IgD-negative memory B cell (primary cell): Measurements from ENCODE around the gene MPG. TPM values are rescaled to one million over a fixed set of nuclear protein-coding genes. Genes with fewer than 3 reads are reported as not detected.
A peak's percentile ranks its signal among the peaks of the same experiment; 100 is the strongest.

Source experiments
- H3K27ac Mint-ChIP-seq, 3 donors: one replicate each; pipeline ENCODE4 v1.8.0; 2020 to 2022; ENCODE audit warnings: mild to moderate bottlenecking in 3 of 3, mixed read lengths in 3 of 3, moderate library complexity in 1 of 3
- H3K27me3 Mint-ChIP-seq: one replicate; pipeline ENCODE4 v1.8.0; 2021; ENCODE audit warnings: mixed read lengths
- H3K36me3 Mint-ChIP-seq: one replicate; pipeline ENCODE4 v1.8.0; 2020; ENCODE audit warnings: mild to moderate bottlenecking, mixed read lengths
- H3K4me1 Mint-ChIP-seq, 3 donors: one replicate each; pipeline ENCODE4 v1.8.0; 2020 to 2022; ENCODE audit warnings: mixed read lengths in 3 of 3, mild to moderate bottlenecking in 1 of 3
- H3K4me3 Mint-ChIP-seq, 4 donors: one replicate each; pipeline ENCODE4 v1.8.0; 2020 to 2022; ENCODE audit warnings: mild to moderate bottlenecking in 4 of 4, mixed read lengths in 4 of 4, moderate library complexity in 3 of 4
- H3K9me3 Mint-ChIP-seq, 3 donors: one replicate each; pipeline ENCODE4 v1.8.0; 2020 to 2021; ENCODE audit warnings: mixed read lengths in 3 of 3, mild to moderate bottlenecking in 1 of 3
- polyA plus RNA-seq: library from polyadenylated mRNA; unstranded; fragments of 300-500 nt; fragmentation: Illumina TruSeq; gene quantifications from one replicate; pipeline ENCODE4 v1.2.3, GENCODE V29; 2021

MPG gene
- polyA plus RNA-seq, 1 donor from 2014 or later, result 87.6 TPM

DNA sequence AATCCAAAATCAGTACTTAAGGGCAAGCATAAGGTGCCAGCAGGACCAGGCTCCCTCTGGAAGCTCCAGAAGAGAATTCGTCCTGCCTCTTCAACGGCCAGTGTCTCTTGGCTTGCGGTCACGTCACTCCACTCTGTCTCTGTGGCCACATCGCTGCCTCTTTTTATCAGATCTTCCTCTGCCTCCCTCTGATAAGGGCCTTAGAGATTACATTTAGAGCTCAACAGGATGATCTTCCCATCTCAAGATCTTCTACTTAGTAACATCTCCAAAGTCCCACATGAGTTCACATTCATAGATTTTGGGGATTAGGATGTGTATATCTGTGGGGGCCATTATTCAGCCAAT is 16.9 kb downstream of the MPG start:
- Mint-ChIP-seq H3K36me3 (no peaks in the 10 kb centered on the region), H3K4me1 (peaks cover 2 to 6% (median 3%) of the 10 kb centered on the region in 3 donors), H3K27me3 (no peaks in the 10 kb centered on the region), H3K27ac (no peak overlapping the region), H3K9me3 (no peaks in the 10 kb centered on the region), H3K4me3 (no peak overlapping the region)

DNA sequence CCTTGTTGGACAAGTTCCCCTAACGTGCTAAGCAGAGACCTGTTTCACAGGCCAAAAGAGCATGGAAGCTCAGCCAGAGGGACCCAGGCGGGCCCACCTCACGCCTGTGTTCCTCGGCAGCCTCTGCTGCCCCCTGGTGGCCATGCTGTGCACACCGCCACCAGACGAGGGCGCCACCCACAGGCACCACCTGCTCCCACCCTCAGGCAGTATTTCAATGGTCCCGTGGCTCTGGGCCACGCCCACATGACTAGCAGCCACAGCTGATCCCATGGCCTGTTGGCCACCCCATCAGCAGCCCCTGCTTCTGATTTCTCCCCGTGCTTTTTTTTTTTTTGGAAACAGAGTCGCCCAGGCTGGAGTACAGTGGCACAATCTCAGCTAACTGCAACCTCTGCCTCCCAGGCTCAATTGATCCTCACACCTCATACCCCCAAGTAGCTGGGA is 18.9 kb downstream of the MPG start:
- peaks cover 2 to 6% (median 3%) of the 10 kb centered on the region in 3 donors for H3K4me1 Mint-ChIP-seq
- no peaks in the 10 kb centered on the region for H3K9me3 Mint-ChIP-seq
- peak overlapping the region in 2 of 3 donors; percentile 34 to 63 for H3K27ac Mint-ChIP-seq
- no peaks in the 10 kb centered on the region for H3K27me3 Mint-ChIP-seq
- H3K36me3 Mint-ChIP-seq, result peaks cover 1% of the 10 kb centered on the region
- peak overlapping the region in 1 of 4 donors; percentile 37 for H3K4me3 Mint-ChIP-seq

DNA sequence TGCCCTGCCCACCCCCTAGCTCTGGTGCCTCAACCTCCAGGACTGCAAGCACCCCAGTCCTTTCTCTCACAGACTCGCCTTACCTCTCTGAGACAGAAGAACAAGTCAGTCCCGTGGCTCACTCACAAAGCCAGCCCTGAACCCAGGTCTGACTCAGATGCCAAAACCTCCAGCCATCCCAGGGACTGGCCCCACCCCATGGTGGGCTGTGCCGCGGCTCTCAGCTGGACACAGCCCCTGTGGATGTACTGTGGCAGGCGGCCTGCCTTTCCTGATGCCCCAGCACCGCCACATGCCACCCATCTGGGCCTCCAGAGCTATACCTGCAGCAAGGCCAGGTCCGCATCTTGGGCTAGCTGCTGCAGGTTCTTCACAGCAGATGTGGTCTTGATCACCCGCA is 19.8 kb downstream of the MPG start:
- peaks cover 2 to 6% (median 3%) of the 10 kb centered on the region in 3 donors for H3K4me1 Mint-ChIP-seq
- peaks cover 1% of the 10 kb centered on the region for H3K36me3 Mint-ChIP-seq
- no peaks in the 10 kb centered on the region for H3K27me3 Mint-ChIP-seq
- H3K27ac Mint-ChIP-seq, result no peak overlapping the region
- H3K4me3 Mint-ChIP-seq, result no peak overlapping the region
- H3K9me3 Mint-ChIP-seq, result no peaks in the 10 kb centered on the region

DNA sequence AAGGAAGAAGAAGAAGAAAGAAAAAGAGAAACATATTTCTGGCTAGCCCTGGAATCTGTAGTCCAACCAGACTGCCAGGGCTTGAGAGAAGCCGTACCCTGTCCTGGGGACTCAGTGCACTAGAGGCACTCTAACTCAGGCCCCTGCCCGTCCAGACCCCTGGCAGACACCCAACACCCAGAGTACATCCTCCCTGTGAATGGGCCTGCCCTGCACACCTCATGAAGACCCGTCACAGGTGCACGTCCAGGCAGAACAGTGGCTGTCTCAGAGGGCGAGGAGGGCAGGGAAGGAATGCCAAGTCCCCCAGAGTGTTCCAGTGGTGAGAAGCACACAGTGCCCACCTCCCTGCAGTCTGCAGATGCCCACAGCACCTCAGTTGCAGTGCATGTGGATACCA is 23.0 kb downstream of the MPG start:
- peaks cover 4% of the 10 kb centered on the region for H3K36me3 Mint-ChIP-seq
- no peaks in the 10 kb centered on the region for H3K9me3 Mint-ChIP-seq
- H3K4me1 Mint-ChIP-seq, result peaks cover 2 to 6% (median 3%) of the 10 kb centered on the region in 3 donors
- no peak overlapping the region for H3K27ac Mint-ChIP-seq
- H3K27me3 Mint-ChIP-seq, result no peaks in the 10 kb centered on the region
- no peak overlapping the region for H3K4me3 Mint-ChIP-seq

DNA sequence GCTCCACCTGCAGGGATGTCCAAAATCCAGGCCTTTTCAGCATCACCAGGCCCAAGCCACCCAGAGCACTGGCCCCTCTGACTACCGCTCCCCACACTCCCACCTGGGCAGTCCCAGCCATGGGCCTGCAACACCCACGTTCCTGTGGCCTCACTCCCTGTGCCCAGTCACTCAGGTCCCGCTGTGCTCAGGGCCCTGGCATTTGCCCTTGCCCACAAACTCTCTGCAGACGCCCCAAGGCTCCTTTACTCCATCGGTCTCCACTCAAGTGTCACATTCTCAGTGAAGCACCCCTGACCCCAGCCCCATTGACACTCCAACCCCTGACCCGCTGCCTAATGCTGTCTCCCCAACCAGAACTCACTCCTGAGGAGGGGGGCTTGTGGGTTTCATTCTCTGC is 23.6 kb downstream of the MPG start:
- peak overlapping the region in 2 of 3 donors; percentile 46 to 62 for H3K27ac Mint-ChIP-seq
- no peak overlapping the region for H3K4me3 Mint-ChIP-seq
- no peaks in the 10 kb centered on the region for H3K9me3 Mint-ChIP-seq
- peaks cover 2 to 6% (median 3%) of the 10 kb centered on the region in 3 donors for H3K4me1 Mint-ChIP-seq
- peaks cover 4% of the 10 kb centered on the region for H3K36me3 Mint-ChIP-seq
- no peaks in the 10 kb centered on the region for H3K27me3 Mint-ChIP-seq

DNA sequence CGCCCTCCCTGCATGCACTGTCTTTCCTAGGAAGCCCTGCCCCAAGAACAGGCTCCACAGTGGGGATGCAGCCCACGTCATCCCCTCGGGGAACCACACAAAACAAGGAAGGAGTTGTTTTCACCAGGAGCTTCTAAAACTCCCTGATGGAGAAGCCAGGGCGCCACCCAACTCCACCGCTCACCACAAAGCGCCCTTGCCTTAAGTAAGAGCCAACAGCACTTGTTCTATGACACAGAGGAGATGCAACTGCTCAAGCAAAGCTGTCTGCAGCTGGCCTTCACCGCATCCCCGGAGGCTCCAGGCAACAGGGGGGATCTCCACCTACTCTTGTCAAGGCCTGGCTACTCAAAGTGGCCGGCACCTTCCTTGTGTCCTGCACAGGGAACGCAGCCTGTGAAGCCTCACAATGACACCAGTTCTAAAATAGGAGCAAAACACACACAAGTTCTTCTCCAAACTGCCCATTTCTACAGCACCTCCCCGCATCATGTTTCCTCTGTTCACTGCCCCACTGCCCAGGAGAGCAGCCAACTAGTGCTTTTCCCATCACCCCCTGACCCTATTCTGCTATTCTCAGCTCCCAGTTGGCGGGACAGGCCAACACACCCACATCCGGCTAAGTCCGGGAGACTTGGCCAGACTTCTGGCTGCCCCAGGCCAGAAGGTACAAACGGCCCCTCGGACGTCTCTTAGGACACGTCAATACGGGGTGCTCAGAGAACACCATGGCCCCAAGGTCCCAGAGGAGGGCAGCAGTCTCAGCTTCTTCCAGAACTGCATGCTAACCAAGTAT is 24.2 kb downstream of the MPG start:
- Mint-ChIP-seq H3K36me3 (peaks cover 4% of the 10 kb centered on the region), H3K9me3 (no peaks in the 10 kb centered on the region), H3K27ac (peak overlapping the region in 1 of 3 donors; percentile 46), H3K4me1 (peaks cover 0 to 3% (median 0%) of the 10 kb centered on the region in 3 donors), H3K27me3 (no peaks in the 10 kb centered on the region), H3K4me3 (no peak overlapping the region)

DNA sequence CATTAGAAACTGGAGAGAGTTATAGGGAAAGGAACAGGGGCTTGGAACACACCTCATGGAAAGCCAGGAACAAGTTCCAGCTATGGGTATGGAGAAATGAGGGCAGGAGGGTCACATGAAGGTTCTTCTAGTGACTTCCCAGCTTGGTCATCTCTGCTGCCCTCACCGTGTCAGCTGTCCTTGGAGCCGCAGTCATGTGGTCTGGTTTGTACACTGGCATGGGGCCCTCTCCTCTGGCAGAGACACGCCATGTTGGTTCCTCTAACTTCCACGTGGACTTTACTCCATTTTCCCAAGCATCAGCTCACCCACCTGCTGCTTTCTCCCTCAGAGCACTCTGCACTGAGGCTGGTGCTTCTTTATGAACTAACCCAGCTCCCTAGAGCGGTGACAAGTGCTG is 26.3 kb downstream of the MPG start:
- peaks cover 4% of the 10 kb centered on the region for H3K36me3 Mint-ChIP-seq
- no peaks in the 10 kb centered on the region for H3K27me3 Mint-ChIP-seq
- no peak overlapping the region for H3K27ac Mint-ChIP-seq
- H3K4me1 Mint-ChIP-seq, result peaks cover 0 to 3% (median 0%) of the 10 kb centered on the region in 3 donors
- no peaks in the 10 kb centered on the region for H3K9me3 Mint-ChIP-seq
- H3K4me3 Mint-ChIP-seq, result no peak overlapping the region

DNA sequence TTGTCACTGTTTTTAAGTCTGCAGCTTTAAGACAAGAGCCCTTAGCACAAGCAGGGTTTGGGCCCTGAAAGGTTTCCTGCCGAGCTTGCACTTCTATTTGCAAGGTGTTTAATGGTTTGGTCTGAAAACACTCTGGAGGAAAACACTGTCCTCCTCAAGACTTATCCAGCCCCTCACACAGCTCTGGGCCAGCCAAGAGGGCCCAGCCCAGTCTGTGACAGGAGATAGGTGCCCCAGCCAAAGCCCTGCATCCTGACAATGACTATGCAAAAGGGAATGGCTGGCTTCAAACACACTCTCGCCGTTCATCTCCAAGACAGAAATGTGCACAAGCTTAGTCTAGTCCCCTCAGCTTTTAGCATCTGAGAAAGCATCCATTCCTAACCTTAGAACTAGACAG is 26.9 kb downstream of the MPG start:
- H3K27ac Mint-ChIP-seq, result no peak overlapping the region
- H3K4me1 Mint-ChIP-seq, result peaks cover 0 to 3% (median 0%) of the 10 kb centered on the region in 3 donors
- peaks cover 4% of the 10 kb centered on the region for H3K36me3 Mint-ChIP-seq
- no peaks in the 10 kb centered on the region for H3K9me3 Mint-ChIP-seq
- no peaks in the 10 kb centered on the region for H3K27me3 Mint-ChIP-seq
- H3K4me3 Mint-ChIP-seq, result no peak overlapping the region

DNA sequence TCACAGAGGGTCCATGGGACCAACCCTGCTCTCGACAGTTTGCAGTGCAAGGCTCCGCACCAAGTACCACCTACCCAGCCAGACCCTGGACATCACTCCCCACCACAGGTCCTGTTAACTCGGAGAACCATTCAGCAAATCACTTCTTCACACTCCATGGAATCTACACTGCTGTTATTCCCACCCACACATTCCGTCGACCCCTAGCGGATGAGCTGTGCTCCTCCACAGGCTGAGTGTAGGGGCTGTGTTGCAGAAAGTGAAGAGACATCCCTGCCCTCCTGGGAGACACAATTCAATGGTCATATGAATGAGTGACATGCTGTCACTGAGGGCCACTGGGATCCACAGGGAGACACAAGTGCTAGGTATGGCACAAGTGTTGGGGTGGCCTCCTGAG is 27.5 kb downstream of the MPG start:
- no peak overlapping the region for H3K27ac Mint-ChIP-seq
- H3K9me3 Mint-ChIP-seq, result no peaks in the 10 kb centered on the region
- H3K27me3 Mint-ChIP-seq, result no peaks in the 10 kb centered on the region
- H3K4me1 Mint-ChIP-seq, result peaks cover 0 to 3% (median 0%) of the 10 kb centered on the region in 3 donors
- peaks cover 4% of the 10 kb centered on the region for H3K36me3 Mint-ChIP-seq
- no peak overlapping the region for H3K4me3 Mint-ChIP-seq

DNA sequence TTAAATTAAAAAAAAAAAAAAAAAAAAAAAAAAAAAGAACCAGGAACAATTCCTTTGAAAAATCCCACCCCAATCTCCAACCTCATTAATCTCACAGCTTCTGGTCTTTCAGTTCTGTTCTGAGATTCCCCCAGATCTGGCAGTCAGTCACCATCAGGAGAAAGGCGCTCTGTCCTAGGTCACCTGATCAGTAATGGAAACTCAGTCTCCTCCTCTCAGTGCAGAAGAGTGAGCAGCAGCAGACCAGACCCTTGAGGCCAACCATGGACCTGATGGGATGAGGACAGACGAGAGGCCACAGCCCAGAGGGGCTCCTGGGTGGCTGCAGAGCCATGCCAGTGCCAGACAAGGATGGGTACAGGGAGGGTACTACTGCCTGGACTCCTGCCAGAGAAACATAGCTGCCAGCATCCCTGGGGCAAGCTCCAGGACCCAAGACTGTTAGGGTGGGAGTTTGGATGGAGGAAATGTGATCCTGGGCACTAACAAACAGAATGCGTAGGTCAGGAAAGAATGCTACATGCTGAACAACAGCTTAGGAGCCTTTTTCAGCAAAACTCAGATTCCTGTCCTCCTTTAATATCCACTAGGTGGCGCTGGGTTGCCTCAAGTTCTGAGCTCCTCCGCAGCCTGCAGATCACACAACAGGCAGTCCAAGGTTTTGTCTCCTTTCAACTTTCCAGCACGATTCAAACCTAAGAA is 28.7 kb downstream of the MPG start:
- Mint-ChIP-seq H3K4me3 (no peak overlapping the region), H3K27me3 (no peaks in the 10 kb centered on the region), H3K36me3 (peaks cover 2% of the 10 kb centered on the region), H3K9me3 (no peaks in the 10 kb centered on the region), H3K4me1 (peaks cover 0 to 3% (median 0%) of the 10 kb centered on the region in 3 donors), H3K27ac (peak overlapping the region in 2 of 3 donors; percentile 59 to 83)

DNA sequence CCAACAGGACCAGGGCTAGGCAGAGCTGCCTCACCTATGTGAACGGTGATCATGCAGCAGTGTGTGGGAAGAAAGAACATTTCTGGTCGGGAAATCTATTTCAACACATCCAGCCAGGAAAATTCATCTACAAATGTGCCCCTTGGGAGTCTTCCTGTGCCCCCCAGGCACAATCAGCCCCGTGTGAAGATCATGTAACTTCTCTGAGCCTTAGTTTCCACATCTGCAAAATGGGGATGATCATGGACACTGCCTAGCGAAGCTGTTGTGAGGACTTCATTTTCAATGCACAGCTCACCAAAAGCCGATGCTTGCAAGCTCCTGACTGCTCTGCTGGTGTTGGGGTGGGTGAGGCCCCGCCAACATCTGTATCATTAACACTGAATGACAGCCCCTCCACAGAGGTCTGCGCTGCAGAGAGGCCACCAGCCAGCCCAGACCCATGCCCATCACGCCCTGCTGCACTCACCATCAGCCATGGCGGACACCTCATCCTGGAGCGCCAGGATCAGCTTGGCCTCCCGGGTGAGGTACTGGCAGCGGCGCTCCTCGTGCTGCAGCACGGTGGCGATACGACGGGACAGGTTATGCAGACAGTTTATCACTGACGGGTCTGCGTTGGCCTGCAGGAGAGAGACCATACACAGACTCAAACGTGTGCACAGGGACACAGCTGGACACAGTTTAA is 34.3 kb downstream of the MPG start:
- Mint-ChIP-seq H3K4me3 (no peak overlapping the region), H3K9me3 (no peaks in the 10 kb centered on the region), H3K27ac (no peak overlapping the region), H3K4me1 (no peaks in the 10 kb centered on the region), H3K27me3 (no peaks in the 10 kb centered on the region), H3K36me3 (peaks cover under 1% of the 10 kb centered on the region)

DNA sequence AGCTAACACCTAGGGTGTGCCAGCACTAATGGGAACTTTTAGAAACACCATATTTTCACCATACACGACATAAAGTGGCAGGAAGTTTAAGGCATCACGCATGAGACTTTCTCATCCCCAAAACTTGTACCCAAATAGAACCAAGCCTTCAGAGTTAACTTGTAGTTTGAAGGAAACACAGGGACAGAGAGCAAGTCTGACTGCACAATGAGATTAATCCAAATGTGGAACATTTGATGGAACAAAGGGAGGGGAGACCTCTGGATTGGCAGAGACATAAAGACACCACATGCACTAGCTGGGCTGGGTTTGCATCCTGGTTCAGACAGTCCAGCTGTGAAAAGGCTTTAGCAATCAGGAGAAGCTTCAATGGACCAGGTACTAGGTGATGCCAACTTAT is 36.3 kb downstream of the MPG start:
- Mint-ChIP-seq H3K4me3 (no peak overlapping the region), H3K4me1 (peaks cover 0 to 6% (median 5%) of the 10 kb centered on the region in 3 donors), H3K36me3 (peaks cover 1% of the 10 kb centered on the region), H3K9me3 (no peaks in the 10 kb centered on the region), H3K27ac (peak overlapping the region in 1 of 3 donors; percentile 40), H3K27me3 (no peaks in the 10 kb centered on the region)

DNA sequence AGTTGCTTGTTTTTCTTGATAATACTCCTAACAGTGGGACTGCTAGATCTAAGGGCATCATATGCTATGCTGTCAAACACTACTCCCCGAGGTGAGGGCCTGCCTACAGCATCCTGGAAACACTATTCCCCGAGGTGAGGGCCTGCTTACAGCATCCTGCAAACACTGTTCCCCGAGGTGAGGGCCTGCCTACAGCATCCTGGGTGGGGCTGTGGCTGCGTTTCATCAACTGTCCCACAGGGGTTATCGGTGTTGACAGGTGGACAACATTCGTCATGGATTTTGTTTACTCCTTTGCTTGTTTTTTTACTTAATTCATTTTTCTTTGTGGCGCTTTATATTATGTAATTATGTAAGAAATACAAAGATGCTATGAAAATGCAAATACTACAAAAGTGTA is 38.0 kb downstream of the MPG start:
- no peak overlapping the region for H3K4me3 Mint-ChIP-seq
- H3K36me3 Mint-ChIP-seq, result peaks cover 1% of the 10 kb centered on the region
- no peaks in the 10 kb centered on the region for H3K27me3 Mint-ChIP-seq
- H3K9me3 Mint-ChIP-seq, result no peaks in the 10 kb centered on the region
- no peak overlapping the region for H3K27ac Mint-ChIP-seq
- peaks cover 0 to 6% (median 5%) of the 10 kb centered on the region in 3 donors for H3K4me1 Mint-ChIP-seq

DNA sequence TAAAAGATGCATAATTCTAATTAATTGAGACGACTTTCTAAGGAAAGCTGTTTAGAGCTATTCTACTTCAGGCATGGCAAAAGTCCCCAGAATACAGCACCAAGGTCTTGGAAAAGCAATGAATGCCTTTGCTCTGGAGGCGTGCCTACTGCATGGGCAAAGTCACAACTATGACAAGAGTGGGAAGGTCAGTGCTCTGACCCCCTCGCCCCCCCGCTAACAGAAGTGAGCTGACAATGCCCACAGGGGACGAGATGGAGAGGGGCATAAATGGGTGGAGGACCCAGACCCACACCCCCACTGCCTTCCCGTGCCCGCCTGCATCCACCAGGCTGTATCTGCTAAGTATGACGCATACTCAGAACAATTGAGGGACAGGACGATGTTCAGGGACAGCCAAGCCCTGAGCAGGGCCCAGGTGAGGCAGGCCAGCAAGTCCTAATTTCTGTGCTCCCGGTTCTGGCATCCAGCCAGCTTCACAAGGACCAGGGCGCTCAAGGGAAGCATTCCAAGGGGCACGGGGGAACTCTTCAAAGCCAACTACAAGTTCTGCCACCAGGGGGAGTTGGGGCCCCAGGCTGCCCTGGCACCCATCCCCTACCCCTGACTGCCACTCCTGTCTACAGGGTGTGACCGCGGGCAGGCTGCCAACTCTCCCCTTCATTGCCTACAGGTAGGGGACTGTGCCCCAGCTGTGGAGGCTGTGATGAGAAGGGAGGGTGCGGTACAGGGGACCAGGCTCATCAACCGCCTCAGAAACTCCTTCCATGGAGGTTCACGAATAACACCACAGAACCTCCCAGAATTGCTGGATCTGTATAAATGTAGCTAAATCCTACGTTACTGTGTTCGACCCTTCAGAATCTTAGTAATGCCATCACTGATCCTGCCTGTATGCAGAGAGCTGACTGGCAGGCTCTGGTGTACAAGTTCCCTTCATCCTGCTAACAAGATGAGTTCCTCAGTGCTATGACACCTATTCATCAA is 39.6 kb downstream of the MPG start:
- Mint-ChIP-seq H3K4me3 (no peak overlapping the region), H3K27me3 (no peaks in the 10 kb centered on the region), H3K36me3 (peaks cover 1% of the 10 kb centered on the region), H3K9me3 (no peaks in the 10 kb centered on the region), H3K4me1 (peaks cover 0 to 6% (median 5%) of the 10 kb centered on the region in 3 donors), H3K27ac (peak overlapping the region in 2 of 3 donors; percentile 31 to 46)
